ENCODE measurements around the gene ZNF253. TPM values are rescaled to one million over a fixed set of nuclear protein-coding genes. Genes with fewer than 3 reads are reported as not detected.
A peak's percentile ranks its signal among the peaks of the same experiment; 100 is the strongest.
"Not testable (repeated sequence)": the region's sequence is repeated elsewhere in the genome, so short reads cannot be mapped to it uniquely, and the experiment has no call there.

The ZNF253 gene
- polyA plus RNA-seq (ENCODE audit: insufficient read length in 4 of 4) = 10 to 100 TPM; 27.6 to 34.1 (median 33.1) TPM

DNA sequence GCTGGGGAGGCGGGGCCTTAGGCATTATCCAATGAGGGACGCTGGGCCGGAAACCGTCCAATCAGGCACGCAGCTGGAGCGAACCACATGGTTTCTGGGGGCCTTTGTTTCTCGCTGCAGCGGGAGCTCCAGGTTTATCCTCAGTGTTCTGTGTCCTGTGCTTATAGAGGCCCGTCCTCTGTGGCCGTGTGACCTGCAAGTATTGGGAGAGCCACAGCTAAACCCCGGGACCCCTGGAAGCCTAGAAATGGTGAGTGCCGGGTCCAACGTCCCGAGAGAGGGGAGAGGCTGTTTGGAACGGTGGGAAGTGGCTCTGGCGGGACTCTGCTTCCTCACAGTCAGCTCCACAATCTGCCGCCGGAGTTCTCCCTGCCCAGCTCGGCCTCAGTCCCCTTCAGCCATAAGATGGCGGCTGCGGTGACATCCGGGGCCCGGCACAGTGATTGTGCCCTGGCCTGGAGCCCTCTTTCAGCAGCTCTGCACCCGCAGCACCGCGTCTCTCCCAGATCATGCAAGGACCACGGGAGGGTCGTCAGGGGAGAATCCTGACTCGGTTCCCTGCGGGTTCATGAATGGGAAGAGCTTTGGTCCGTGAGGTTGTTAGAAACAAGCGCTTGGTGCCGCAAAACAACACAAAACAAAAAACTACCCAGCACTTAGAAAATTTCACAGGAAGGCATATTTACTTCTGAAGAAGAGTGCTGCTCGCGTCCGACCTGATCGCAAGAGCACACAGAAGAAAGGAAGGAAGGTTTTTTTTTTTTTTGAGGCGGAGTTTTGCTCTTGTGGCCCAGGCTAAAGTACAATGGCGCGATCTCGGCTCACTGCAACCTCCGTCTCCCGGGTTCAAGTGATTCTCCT, at the start of gene ZNF253:
ZNF253 (plus strand) TSS at position 133 of the 861 bp plus-strand sequence; CDS start at position 248, 115 bp downstream.
- DNase-seq (ENCODE audit: low read depth in 4 of 4, low spot score in 2 of 4) = peak; percentile 90 to 98 (median 96)

- no peak for DNase-seq (ENCODE audit: low read depth in 4 of 4, low spot score in 2 of 4)
These were observed 49.0 kb upstream of the ZNF253 start for GRCh38 chr19:19816679-19817078.

DNA sequence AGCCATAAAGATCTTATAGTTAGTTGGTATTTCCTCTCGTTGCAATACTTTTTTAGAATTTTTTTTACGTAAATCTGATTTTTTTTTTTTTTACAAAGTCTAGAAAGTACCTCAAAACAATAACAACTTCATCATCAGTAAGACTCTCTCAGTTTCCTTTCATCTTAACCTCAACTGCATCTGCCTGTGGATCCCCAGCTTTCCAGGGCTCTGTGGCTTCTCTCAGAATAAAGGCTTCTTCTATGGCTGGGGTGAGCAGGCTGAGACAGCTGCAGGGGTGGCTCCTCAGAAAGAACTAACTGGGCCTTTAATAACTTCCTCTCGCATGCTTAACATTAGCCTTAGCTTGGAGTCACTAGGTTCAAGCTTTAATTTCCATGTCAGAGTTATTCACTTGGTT, 48.3 kb upstream of the ZNF253 start:
- DNase-seq (ENCODE audit: low read depth in 4 of 4, low spot score in 2 of 4) = no peak

GRCh38 chr19:19820774-19821320, 44.8 kb upstream of the ZNF253 start:
- no peak for DNase-seq (ENCODE audit: low read depth in 4 of 4, low spot score in 2 of 4)

DNA sequence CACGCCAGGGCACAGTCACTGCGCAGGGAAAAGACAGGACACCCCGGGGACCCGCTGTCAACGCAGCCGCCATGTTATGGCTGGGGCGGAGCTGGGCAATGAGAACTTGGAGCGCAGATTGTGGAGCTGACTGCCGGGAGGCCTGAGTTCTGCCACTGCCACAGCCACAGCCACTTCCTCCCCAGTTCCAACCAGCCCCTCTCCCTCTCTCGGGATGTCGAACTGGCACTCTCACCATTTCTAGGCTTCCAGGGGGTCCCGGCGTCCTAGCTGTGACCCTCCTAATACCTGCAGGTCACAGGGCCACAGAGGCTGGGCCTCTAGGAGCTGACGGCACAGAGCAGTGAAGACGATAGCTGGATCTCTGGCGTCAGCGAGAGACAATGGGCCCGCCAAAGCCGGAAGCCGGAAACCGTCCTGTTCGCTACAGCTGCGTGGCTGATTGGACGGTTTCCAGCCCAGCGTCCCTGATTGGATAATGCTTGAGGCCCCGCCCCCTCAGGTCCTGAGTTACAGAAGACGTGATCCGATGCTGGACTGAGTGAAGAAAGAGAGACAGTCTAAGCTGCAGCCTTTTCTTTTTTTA, 44.2 kb upstream of the ZNF253 start, which contains the start of gene ZNF506:
ZNF506 (minus strand) TSS at position 385 of the 586 bp plus-strand sequence; CDS start at position 238, 147 bp downstream.
- DNase-seq (ENCODE audit: low read depth in 4 of 4, low spot score in 2 of 4) = peak; percentile 94 to 99 (median 96)

DNA sequence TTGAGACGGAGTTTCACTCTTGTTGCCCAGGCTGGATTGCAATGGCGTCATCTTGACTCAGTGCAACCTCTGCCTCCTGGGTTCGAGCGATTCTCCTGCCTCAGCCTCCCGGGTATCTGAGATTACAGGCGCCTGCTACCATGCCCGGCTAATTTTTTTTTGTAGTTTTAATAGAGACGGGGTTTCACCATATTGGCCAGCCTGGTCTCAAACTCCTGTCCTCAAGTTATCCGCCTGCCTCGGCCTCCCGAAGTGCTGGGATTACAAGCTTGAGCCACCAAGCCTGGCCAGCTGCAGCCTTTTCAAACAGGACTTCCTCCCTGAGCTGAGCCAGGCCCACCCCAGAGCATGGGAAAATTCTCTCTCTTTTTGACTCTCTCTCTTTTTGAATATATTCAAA, 43.7 kb upstream of the ZNF253 start:
- peak in 2 of 4 donors; percentile 6 to 21 for DNase-seq (ENCODE audit: low read depth in 4 of 4, low spot score in 2 of 4)

DNA sequence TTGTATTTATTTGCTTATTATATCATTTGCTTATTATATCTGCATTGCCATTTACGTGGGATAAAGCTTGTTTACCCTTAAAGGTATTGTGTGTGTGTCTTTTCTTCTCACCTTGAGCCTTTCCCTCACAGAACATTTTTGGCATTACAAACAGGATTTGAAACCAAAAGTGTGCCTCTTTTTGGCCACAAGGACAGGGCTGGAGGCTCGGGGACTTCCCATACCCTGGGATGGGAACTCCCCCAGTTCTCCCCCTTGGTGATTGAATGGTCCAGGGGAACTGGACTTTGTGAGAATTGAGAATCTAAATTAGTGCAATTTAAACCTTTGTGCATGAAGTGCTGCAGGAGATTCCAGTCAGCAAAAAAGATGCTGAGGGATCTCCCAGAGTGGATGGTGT, 41.8 kb upstream of the ZNF253 start:
- no peak for DNase-seq (ENCODE audit: low read depth in 4 of 4, low spot score in 2 of 4)

GRCh38 chr19:19826875-19827274, 38.8 kb upstream of the ZNF253 start:
- no peak for DNase-seq (ENCODE audit: low read depth in 4 of 4, low spot score in 2 of 4)

GRCh38 chr19:19835560-19836038, 30.1 kb upstream of the ZNF253 start:
- DNase-seq (ENCODE audit: low read depth in 4 of 4, low spot score in 2 of 4) = no peak

GRCh38 chr19:19847781-19848180, 17.9 kb upstream of the ZNF253 start:
- no peak for DNase-seq (ENCODE audit: low read depth in 4 of 4, low spot score in 2 of 4)

- no peak for DNase-seq (ENCODE audit: low read depth in 4 of 4, low spot score in 2 of 4)
These were observed 16.6 kb upstream of the ZNF253 start for GRCh38 chr19:19849056-19849455.

GRCh38 chr19:19851740-19852139, 13.9 kb upstream of the ZNF253 start:
- not testable (repeated sequence) for DNase-seq (ENCODE audit: low read depth in 4 of 4, low spot score in 2 of 4)

DNA sequence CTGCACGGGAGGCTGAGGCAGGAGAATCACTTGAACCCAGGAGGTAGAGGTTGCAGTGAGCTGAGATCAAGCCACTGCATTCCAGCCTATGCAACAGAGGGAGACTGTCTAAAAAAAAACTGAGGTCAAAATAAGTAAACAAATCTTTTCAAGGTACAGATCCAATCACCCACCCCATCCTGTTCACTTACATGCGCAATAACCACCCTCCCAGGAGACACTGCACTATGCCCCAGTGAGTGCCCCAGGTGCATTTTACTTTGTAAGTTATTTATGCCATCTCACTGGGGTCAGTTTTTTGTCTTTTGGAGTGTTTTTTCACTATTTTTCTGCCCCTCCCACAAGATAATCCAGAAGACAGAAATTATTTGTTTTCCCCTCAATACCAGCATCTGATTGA, 6.9 kb upstream of the ZNF253 start:
- no peak for DNase-seq (ENCODE audit: low read depth in 4 of 4, low spot score in 2 of 4)

GRCh38 chr19:19860756-19861390, 4.8 kb upstream of the ZNF253 start:
- peak in 3 of 4 donors; percentile 66 to 76 (median 73) for DNase-seq (ENCODE audit: low read depth in 4 of 4, low spot score in 2 of 4)

DNA sequence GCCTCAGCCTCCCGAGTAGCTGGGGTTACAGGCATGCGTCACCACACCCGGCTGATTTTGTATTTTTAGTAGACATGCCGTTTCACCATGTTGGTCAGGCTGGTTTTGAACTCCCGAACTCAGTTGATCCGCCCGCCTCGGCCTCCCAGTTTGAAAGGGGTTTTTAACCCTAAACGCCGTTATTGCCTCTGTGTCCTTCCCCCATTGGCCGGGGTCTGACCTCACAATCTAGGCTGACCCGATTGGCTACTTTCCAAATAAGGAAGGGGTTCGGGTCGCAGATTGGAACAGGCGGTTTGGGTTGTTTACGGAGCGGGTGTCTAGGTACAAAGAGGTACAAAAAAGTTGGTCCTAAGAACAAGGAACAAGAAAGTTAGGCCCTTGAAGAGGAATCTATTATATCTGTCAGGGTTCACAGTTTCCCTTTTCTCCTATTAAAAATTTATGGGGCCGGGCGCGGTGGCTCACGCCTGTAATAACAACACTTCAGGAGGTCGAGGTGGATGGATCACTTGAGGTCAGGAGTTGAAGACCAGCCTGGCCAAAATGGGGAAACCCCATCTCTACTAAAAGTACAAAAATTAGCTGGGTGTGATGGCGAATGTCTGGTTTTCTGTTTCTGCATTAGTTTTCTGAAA, 1.0 kb downstream of the ZNF253 start:
- peak in 3 of 4 donors; percentile 27 to 40 (median 34) for DNase-seq (ENCODE audit: low read depth in 4 of 4, low spot score in 2 of 4)

- not testable (repeated sequence) for DNase-seq (ENCODE audit: low read depth in 4 of 4, low spot score in 2 of 4)
These were observed 4.4 kb downstream of the ZNF253 start for GRCh38 chr19:19870086-19870485.

- no peak for DNase-seq (ENCODE audit: low read depth in 4 of 4, low spot score in 2 of 4)
These were observed 6.2 kb downstream of the ZNF253 start for GRCh38 chr19:19871932-19872331.

DNA sequence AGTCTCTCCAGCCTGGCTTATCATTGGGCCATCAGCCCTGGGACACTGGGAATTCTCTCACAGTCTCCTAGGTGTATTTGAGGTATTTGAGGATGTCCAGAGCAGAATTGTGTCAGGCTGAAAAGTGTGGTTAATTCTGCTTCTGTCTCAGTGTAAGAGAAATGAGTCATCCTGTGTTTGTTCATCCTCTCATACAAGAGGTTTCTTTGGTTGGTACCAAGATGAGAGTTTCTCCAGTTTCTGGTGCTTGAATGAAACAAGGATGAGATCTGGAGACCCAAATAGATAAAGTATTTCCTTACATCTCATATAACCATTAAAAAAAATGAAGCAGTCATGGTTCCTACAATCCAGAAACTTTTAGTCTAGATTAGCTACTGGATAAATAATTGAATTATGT, 7.7 kb downstream of the ZNF253 start:
- DNase-seq (ENCODE audit: low read depth in 4 of 4, low spot score in 2 of 4) = no peak

- no peak for DNase-seq (ENCODE audit: low read depth in 4 of 4, low spot score in 2 of 4)
These were observed 12.0 kb downstream of the ZNF253 start for GRCh38 chr19:19877724-19878123.

- no peak for DNase-seq (ENCODE audit: low read depth in 4 of 4, low spot score in 2 of 4)
These were observed 18.9 kb downstream of the ZNF253 start for GRCh38 chr19:19884583-19884982.
